Mesothelial cell of epicardium (in vitro differentiated cells): ENCODE measurements around the gene TSC22D1. TPM values are rescaled to one million over a fixed set of nuclear protein-coding genes. Genes with fewer than 3 reads are reported as not detected.

ENCODE experiments used
- DNase-seq, 2 experiments: peaks; one replicate each; pipeline ENCODE4 v3.0.0; 2021; ENCODE audit warnings: low spot score in 2 of 2; ENCODE audit not compliant: unreplicated experiment in 2 of 2
- H3K27ac Mint-ChIP-seq: 2 replicates; pipeline ENCODE4 v1.8.0; 2021; ENCODE audit warnings: mixed read lengths
- H3K27me3 Mint-ChIP-seq: 2 replicates; pipeline ENCODE4 v1.8.0; 2021; ENCODE audit warnings: low read depth, mixed read lengths
- H3K36me3 Mint-ChIP-seq: 2 replicates; pipeline ENCODE4 v1.8.0; 2021; ENCODE audit warnings: mixed read lengths
- H3K4me1 Mint-ChIP-seq: 2 replicates; pipeline ENCODE4 v1.8.0; 2021; ENCODE audit warnings: mixed read lengths
- H3K4me3 Mint-ChIP-seq: 2 replicates; pipeline ENCODE4 v1.8.0; 2021; ENCODE audit warnings: mild to moderate bottlenecking, moderate library complexity, mixed read lengths
- H3K9me3 Mint-ChIP-seq: 2 replicates; pipeline ENCODE4 v1.8.0; 2021; ENCODE audit warnings: mixed read lengths
- CTCF ChIP-seq: fragments of 200-600 bp; sonication (generic); IDR thresholded peaks from one replicate; pipeline ENCODE4 v1.5.0; 2021; ENCODE audit warnings: antibody characterized with exemption; ENCODE audit not compliant: unreplicated experiment
- total RNA-seq: library from RNA; stranded (reverse); gene quantifications from 3 replicates; pipeline ENCODE4 v1.2.1, GENCODE V29; 2021

Gene TSC22D1
- total RNA-seq, 1 donor from 2014 or later, result 99.5 TPM

- Mint-ChIP-seq H3K27ac (no peak overlapping the region), H3K27me3 (no peaks in the 10 kb centered on the region), H3K4me1 (no peaks in the 10 kb centered on the region), H3K4me3 (no peak overlapping the region), H3K9me3 (peaks cover 4% of the 10 kb centered on the region), H3K36me3 (peaks cover 5% of the 10 kb centered on the region)
- no peak for DNase-seq
- no peak for TF ChIP-seq CTCF
Measured at GRCh38 chr13:44487989-44488388, 88.1 kb downstream of the TSC22D1 start.

- Mint-ChIP-seq H3K9me3 (peaks cover under 1% of the 10 kb centered on the region), H3K4me3 (no peak overlapping the region), H3K27ac (no peak overlapping the region), H3K36me3 (peaks cover under 1% of the 10 kb centered on the region), H3K27me3 (no peaks in the 10 kb centered on the region), H3K4me1 (no peaks in the 10 kb centered on the region)
- TF ChIP-seq CTCF, result no peak
- DNase-seq, result no peak
Measured at GRCh38 chr13:44484562-44485138, 91.5 kb downstream of the TSC22D1 start.

- no peak for DNase-seq
- TF ChIP-seq CTCF, result no peak
- H3K9me3 Mint-ChIP-seq, result no peaks in the 10 kb centered on the region
- H3K4me1 Mint-ChIP-seq, result peaks cover 41% of the 10 kb centered on the region
- no peaks in the 10 kb centered on the region for H3K36me3 Mint-ChIP-seq
- no peak overlapping the region for H3K4me3 Mint-ChIP-seq
- H3K27ac Mint-ChIP-seq, result peak overlapping the region; percentile 78
- no peaks in the 10 kb centered on the region for H3K27me3 Mint-ChIP-seq
Measured at GRCh38 chr13:44474122-44474910, 101.8 kb downstream of the TSC22D1 start.

GRCh38 chr13:44471686-44472085 lies 104.4 kb downstream of the TSC22D1 start:
- Mint-ChIP-seq H3K4me3 (no peak overlapping the region), H3K27me3 (no peaks in the 10 kb centered on the region), H3K27ac (no peak overlapping the region), H3K9me3 (no peaks in the 10 kb centered on the region), H3K4me1 (peaks cover 53% of the 10 kb centered on the region), H3K36me3 (no peaks in the 10 kb centered on the region)
- TF ChIP-seq CTCF, result no peak
- no peak for DNase-seq

GRCh38 chr13:44470638-44471562 lies 105.2 kb downstream of the TSC22D1 start:
- no peak overlapping the region for H3K4me3 Mint-ChIP-seq
- no peak for DNase-seq
- no peaks in the 10 kb centered on the region for H3K36me3 Mint-ChIP-seq
- peaks cover 53% of the 10 kb centered on the region for H3K4me1 Mint-ChIP-seq
- no peaks in the 10 kb centered on the region for H3K9me3 Mint-ChIP-seq
- no peaks in the 10 kb centered on the region for H3K27me3 Mint-ChIP-seq
- peak overlapping the region; percentile 5 for H3K27ac Mint-ChIP-seq
- TF ChIP-seq CTCF, result peak; percentile 80
